Breast epithelium (tissue), 3 donors: ENCODE results near the gene CTNNA3.

Experiments used
- POLR2AphosphoS5 ChIP-seq, 3 donors: sonication (generic); formaldehyde crosslinking; IDR thresholded peaks; one replicate each; pipeline ENCODE4 v1.6.1; 2017; ENCODE audit warnings: antibody characterized with exemption in 3 of 3
- TF ChIP-seq, protein P1 (sequence below), 3 donors: fragments of 450-650 bp; IDR thresholded peaks; one replicate each; pipeline ENCODE4 v1.5.1; 2016 to 2017; ENCODE audit warnings: antibody characterized with exemption in 3 of 3, mild to moderate bottlenecking in 3 of 3, moderate library complexity in 3 of 3

DNA sequence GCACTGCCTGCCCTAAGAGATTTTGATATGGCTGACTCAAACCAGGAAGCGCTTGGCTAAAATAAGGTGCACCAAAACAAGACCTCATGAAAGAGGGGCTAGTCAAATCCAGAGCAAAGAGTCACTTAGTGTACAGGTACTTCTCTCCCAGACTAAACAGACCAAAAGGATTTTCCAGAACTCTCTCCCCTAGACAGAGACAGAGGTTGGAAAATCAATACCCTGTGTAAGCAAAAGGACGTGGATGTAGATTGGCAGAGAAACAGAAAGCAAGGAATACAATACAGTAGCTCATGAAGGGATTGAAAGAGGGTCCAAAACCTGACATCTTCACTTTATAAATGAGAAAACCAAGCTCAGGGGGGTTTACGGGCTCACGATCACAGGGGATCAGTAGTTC is 853.1 kb downstream of the CTNNA3 start:
- TF ChIP-seq, protein P1, sequence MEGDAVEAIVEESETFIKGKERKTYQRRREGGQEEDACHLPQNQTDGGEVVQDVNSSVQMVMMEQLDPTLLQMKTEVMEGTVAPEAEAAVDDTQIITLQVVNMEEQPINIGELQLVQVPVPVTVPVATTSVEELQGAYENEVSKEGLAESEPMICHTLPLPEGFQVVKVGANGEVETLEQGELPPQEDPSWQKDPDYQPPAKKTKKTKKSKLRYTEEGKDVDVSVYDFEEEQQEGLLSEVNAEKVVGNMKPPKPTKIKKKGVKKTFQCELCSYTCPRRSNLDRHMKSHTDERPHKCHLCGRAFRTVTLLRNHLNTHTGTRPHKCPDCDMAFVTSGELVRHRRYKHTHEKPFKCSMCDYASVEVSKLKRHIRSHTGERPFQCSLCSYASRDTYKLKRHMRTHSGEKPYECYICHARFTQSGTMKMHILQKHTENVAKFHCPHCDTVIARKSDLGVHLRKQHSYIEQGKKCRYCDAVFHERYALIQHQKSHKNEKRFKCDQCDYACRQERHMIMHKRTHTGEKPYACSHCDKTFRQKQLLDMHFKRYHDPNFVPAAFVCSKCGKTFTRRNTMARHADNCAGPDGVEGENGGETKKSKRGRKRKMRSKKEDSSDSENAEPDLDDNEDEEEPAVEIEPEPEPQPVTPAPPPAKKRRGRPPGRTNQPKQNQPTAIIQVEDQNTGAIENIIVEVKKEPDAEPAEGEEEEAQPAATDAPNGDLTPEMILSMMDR (IDR thresholded peaks at IDR 0.05) = no peak
- no peak for TF ChIP-seq POLR2AphosphoS5 (IDR thresholded peaks at IDR 0.05)
